GM13976 (cell line): Measurements from ENCODE around the gene RYR3.

ENCODE experiments used
- DNase-seq: peaks from one replicate; pipeline ENCODE4 v3.0.0; 2012; ENCODE audit warnings: low spot score
- CTCF ChIP-seq: IDR thresholded peaks from 2 replicates; pipeline ENCODE4 v1.5.1; 2012; ENCODE audit warnings: borderline replicate concordance, mild to moderate bottlenecking; ENCODE audit not compliant: insufficient read depth; ENCODE audit errors: extremely low read depth, missing control alignments, control extremely low read depth
- in situ Hi-C: fragments of 300-500 bp; cut with MboI; formaldehyde crosslinking; loops from one replicate; pipeline ENCODE4 v1.12.0; 2022; ENCODE audit warnings: low sequenced_read_pairs, mixed read lengths, inconsistent platforms; ENCODE audit not compliant: unreplicated experiment

Gene RYR3

GRCh38 chr15:33888176-33888575 is 577.4 kb downstream of the RYR3 start:
- no peak for DNase-seq
- no peak for TF ChIP-seq CTCF
- in situ Hi-C loops = no loop called here

- no peak for DNase-seq
- in situ Hi-C loops = no loop called here
- TF ChIP-seq CTCF = no peak
Measured at GRCh38 chr15:33894193-33894592, 583.4 kb downstream of the RYR3 start.

DNA sequence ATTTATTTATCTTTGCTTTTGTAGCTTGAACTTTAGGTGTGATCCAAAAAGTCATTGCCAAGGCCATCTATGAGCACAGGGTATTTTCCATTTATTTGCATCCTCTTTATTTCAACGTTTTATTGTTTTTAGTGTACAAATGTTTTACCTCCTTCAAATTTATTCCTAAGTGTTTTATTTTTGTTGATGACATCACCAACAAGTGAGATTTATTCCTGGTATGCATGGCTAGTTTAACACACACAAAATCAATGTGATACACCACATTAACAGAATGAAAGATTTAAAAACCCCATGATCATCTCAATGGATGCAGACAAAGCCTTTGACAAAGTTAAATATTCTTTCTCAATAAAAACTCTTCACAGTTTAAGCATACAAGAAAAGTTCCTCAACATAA is 591.3 kb downstream of the RYR3 start:
- no peak for TF ChIP-seq CTCF
- in situ Hi-C loops = no loop called here
- DNase-seq = no peak

DNA sequence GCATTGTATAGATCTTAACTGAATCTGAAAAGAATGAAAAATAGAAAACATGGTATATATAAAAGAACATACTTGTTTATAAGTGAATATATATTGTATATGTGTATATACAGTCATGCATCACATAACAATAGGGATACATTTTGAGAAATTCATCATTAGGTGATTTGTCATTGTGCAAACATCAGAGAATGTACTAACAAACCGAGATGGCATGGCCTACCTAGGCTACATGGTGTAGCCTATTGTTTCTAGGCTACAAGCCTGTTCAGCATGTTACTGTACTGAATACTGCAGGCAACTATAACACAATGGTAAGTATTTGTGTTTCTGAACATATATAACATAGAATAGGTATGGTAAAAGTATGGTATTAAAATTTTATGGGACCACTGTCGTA is 592.9 kb downstream of the RYR3 start:
- TF ChIP-seq CTCF = no peak
- in situ Hi-C loops = no loop called here
- no peak for DNase-seq

GRCh38 chr15:33907326-33907725 is 596.6 kb downstream of the RYR3 start:
- in situ Hi-C loops = no loop called here
- DNase-seq = no peak
- no peak for TF ChIP-seq CTCF

DNA sequence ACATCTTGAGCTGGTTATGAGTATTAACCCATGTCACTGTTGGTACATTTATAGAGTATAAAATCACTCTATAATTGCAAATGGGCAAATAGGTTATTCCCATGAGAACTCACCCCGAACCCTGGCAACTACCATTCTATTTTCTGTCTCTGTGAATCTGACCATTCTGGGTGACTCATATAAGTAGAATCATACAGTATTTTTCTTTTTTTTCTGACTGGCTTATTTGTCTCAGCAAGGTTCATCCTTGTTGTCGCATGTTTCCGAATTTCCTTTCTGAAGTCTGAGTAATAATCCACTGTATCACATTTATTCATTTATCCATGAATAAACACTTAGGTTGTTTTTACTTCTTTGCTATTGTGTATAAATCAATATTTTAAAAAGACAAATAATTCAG is 597.6 kb downstream of the RYR3 start:
- in situ Hi-C loops = no loop called here
- DNase-seq = no peak
- no peak for TF ChIP-seq CTCF

- in situ Hi-C loops = no loop called here
- TF ChIP-seq CTCF = no peak
- DNase-seq = no peak
Measured at GRCh38 chr15:33910741-33911140, 600.0 kb downstream of the RYR3 start.
